C1 segment of cervical spinal cord (tissue), 14 donors: ENCODE data around the gene DHX36.

ENCODE experiments used
- DNase-seq, 14 donors: peaks; one replicate each; lab custom pipeline; 2025; lab: John Stamatoyannopoulos, UW

DHX36 gene

GRCh38 chr3:154323891-154324738 is at the start of gene DHX36:
Gene DHX36 (minus strand): TSS chr3:154324487. CDS start chr3:154324416, 71 bp downstream.
- peak; percentile 10 to 86 (median 74) for DNase-seq

- DNase-seq = no peak
Observed at GRCh38 chr3:154367221-154367620, 42.9 kb upstream of the DHX36 start.

GRCh38 chr3:154364849-154365248 is 40.6 kb upstream of the DHX36 start:
- no peak for DNase-seq

GRCh38 chr3:154361099-154361498 is 36.8 kb upstream of the DHX36 start:
- no peak for DNase-seq

- DNase-seq = no peak
Observed at GRCh38 chr3:154356009-154356408, 31.7 kb upstream of the DHX36 start.

GRCh38 chr3:154349223-154349622 is 24.9 kb upstream of the DHX36 start:
- no peak for DNase-seq

GRCh38 chr3:154345422-154346122 is 21.3 kb upstream of the DHX36 start:
- DNase-seq = no peak

GRCh38 chr3:154338570-154338969 is 14.3 kb upstream of the DHX36 start:
- DNase-seq = no peak

- DNase-seq = no peak
Observed at GRCh38 chr3:154338008-154338407, 13.7 kb upstream of the DHX36 start.

- no peak for DNase-seq
Observed at GRCh38 chr3:154334973-154335420, 10.7 kb upstream of the DHX36 start.

GRCh38 chr3:154327871-154328270 is 3.6 kb upstream of the DHX36 start:
- no peak for DNase-seq

GRCh38 chr3:154324919-154325318 is 632 bp upstream of the DHX36 start:
- peak in 2 of 14 donors; percentile 9 to 31 for DNase-seq

GRCh38 chr3:154316974-154317767 is 7.1 kb downstream of the DHX36 start:
- DNase-seq = no peak

GRCh38 chr3:154314152-154314551 is 10.1 kb downstream of the DHX36 start:
- DNase-seq = no peak

GRCh38 chr3:154310840-154311239 is 13.4 kb downstream of the DHX36 start:
- no peak for DNase-seq

GRCh38 chr3:154307363-154307762 is 16.9 kb downstream of the DHX36 start:
- no peak for DNase-seq

- no peak for DNase-seq
Observed at GRCh38 chr3:154304936-154305335, 19.4 kb downstream of the DHX36 start.

- no peak for DNase-seq
Observed at GRCh38 chr3:154304116-154304786, 20.0 kb downstream of the DHX36 start.

GRCh38 chr3:154301561-154301960 is 22.7 kb downstream of the DHX36 start:
- no peak for DNase-seq

- DNase-seq = no peak
Observed at GRCh38 chr3:154294016-154294415, 30.3 kb downstream of the DHX36 start.

- no peak for DNase-seq
Observed at GRCh38 chr3:154290187-154290586, 34.1 kb downstream of the DHX36 start.
